ENCODE results near the gene TMEM232. TPM values are rescaled to one million over a fixed set of nuclear protein-coding genes. Genes with fewer than 3 reads are reported as not detected.

The TMEM232 gene
- total and polyA plus RNA-seq, 9 of the 15 experiments (the other 6 are each of a cell fraction or from before 2014, with no cell fraction given) = 0.09 to 2.2 (median 0.41) TPM

GRCh38 chr5:110738812-110739651 lies 12.6 kb upstream of the TMEM232 start, which contains the start of gene SLC25A46 (continued):
- TF ChIP-seq SIX5 (IDR thresholded peaks at IDR 0.05; ENCODE audit: borderline replicate concordance in 1 of 2, insufficient read depth in 1 of 2, low read depth in 1 of 2, low read length in 2 of 2) (no peak), ZNF740 (CRISPR knock-in tag; IDR thresholded peaks at IDR 0.05) (no peak), ZNF740 (tag; IDR thresholded peaks at IDR 0.05) (no peak), ZNF707 (CRISPR knock-in tag; conservative IDR thresholded peaks at IDR 0.05) (no peak), TSC22D4 (tag; IDR thresholded peaks at IDR 0.05) (no peak), MLLT1 (IDR thresholded peaks at IDR 0.05) (no peak), NFATC3 (IDR thresholded peaks at IDR 0.05) (no peak), ZNF274 (IDR thresholded peaks at IDR 0.05; ENCODE audit: borderline replicate concordance, low read depth, low read length) (no peak), HSF4 (CRISPR knock-in tag; IDR thresholded peaks at IDR 0.05; ENCODE audit: borderline replicate concordance) (no peak), ARID4B (CRISPR knock-in tag; IDR thresholded peaks at IDR 0.05) (peak; percentile 91), TAF15 (IDR thresholded peaks at IDR 0.05; ENCODE audit: low read depth, low read length) (no peak), KLF6 (CRISPR knock-in tag; IDR thresholded peaks at IDR 0.05; ENCODE audit: borderline replicate concordance) (no peak), ZNF586 (CRISPR knock-in tag; conservative IDR thresholded peaks at IDR 0.05) (no peak), ZNF77 (CRISPR knock-in tag; IDR thresholded peaks at IDR 0.05) (no peak), E2F4 (CRISPR knock-in tag; IDR thresholded peaks at IDR 0.05; ENCODE audit: low read depth) (0 out of 2 replicates have a peak, but pooled peaks have one; percentile 63), ZNF644 (tag; IDR thresholded peaks at IDR 0.05; ENCODE audit: low read depth) (no peak)
